Measurements from ENCODE around the gene RAB40C. TPM values are rescaled to one million over a fixed set of nuclear protein-coding genes. Genes with fewer than 3 reads are reported as not detected.

The RAB40C gene
- total and polyA plus RNA-seq, 7 donors = 16.8 to 41.2 (median 28.8) TPM

- intact Hi-C loops (cut with DNase I) = no loop called here
- H3K27ac ChIP-seq = no peak overlapping the region
Measured at GRCh38 chr16:586645-587590, 2.9 kb upstream of the RAB40C start.

DNA sequence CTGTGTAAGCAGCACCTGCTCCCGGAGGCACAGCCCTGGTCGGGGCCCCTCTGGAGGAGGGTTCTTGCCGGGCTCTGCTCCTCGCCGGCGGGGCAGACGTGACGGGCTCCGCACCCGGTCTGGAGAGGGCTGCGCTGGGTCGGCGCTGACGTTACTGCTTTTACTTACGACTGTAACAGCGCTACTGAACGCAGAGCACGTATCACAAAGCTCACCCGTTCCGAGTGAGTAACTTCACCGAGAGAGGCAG, 1.3 kb upstream of the RAB40C start:
- Histone ChIP-seq H3K4me3 (peak overlapping the region; percentile 62 to 97 (median 82)), H3K4me1 (peaks cover 0 to 45% (median 41%) of the 10 kb centered on the region in 4 donors), H3K36me3 (no peaks in the 10 kb centered on the region), H3K27ac (peak overlapping the region; percentile 95 to 99 (median 96)), H3K9me3 (no peaks in the 10 kb centered on the region), H3K27me3 (peaks cover 0 to 7% (median 3%) of the 10 kb centered on the region in 3 donors)
- 0% methylated on average over 21 of the region's 21 CpGs for WGBS, 2 donors
- intact Hi-C loops (cut with DNase I) = loop anchor here (2.0 kb wide), 2 partner anchors 48 to 72 kb away; partner anchors contain the start of gene METTL26
- DNase-seq = no peak
- TF ChIP-seq, protein P1, sequence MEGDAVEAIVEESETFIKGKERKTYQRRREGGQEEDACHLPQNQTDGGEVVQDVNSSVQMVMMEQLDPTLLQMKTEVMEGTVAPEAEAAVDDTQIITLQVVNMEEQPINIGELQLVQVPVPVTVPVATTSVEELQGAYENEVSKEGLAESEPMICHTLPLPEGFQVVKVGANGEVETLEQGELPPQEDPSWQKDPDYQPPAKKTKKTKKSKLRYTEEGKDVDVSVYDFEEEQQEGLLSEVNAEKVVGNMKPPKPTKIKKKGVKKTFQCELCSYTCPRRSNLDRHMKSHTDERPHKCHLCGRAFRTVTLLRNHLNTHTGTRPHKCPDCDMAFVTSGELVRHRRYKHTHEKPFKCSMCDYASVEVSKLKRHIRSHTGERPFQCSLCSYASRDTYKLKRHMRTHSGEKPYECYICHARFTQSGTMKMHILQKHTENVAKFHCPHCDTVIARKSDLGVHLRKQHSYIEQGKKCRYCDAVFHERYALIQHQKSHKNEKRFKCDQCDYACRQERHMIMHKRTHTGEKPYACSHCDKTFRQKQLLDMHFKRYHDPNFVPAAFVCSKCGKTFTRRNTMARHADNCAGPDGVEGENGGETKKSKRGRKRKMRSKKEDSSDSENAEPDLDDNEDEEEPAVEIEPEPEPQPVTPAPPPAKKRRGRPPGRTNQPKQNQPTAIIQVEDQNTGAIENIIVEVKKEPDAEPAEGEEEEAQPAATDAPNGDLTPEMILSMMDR (IDR thresholded peaks at IDR 0.05) = no peak
- TF ChIP-seq POLR2A (IDR thresholded peaks at IDR 0.05) (no peak), POLR2AphosphoS5 (IDR thresholded peaks at IDR 0.05) (no peak), EP300 (IDR thresholded peaks at IDR 0.05) (no peak)

More at GRCh38 chr16:586645-587590, 2.9 kb upstream of the RAB40C start:
- H3K36me3 ChIP-seq = no peaks in the 10 kb centered on the region
- no peaks in the 10 kb centered on the region for H3K9me3 ChIP-seq
- H3K27me3 ChIP-seq = peaks cover 0 to 7% (median 3%) of the 10 kb centered on the region in 3 donors
- 77 to 84% methylated on average over 14 of the region's 14 CpGs for WGBS, 2 donors
- TF ChIP-seq POLR2A (IDR thresholded peaks at IDR 0.05) (no peak), POLR2AphosphoS5 (IDR thresholded peaks at IDR 0.05) (peak in 1 of 4 donors; percentile 6)
- peaks cover 0 to 38% (median 27%) of the 10 kb centered on the region in 4 donors for H3K4me1 ChIP-seq
- H3K4me3 ChIP-seq = no peak overlapping the region
- DNase-seq = no peak

DNA sequence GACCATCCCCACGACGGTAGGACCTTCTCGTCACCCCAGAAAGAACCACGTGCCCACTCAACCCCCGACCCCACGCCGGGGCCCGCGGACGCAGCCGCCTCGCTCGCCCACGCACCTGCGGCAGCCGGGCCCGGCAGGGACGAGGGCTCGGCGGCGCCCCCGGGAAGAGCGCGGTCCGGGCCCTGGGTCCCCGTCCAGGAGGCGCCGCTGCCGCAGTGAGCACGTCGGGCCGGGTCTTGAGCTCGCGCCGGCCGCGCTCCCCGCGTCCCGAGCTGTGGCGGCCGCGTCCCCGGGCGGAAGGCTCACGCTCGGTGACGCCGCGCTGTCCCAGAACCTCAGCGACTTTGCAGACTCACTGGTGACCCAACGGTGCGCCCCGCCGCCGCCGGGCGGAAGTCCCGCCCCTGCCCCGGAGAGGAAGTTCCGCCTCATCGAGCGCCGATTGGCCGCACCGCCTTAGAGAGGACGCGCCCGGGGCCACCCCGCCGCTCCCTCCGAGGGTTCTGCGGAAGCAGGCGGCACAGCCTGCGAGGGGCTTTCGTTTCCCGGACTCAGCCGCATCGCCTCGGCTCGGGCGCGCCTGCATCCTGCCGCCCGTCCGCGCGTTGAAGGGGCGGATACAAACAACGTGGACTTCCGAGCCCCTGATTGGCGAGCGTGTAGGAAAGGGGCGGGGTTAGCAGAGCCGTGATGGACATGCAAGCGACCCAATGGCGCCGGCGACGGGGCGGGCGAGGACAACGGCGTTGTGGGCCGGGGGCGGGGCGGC, 793 bp upstream of the RAB40C start:
- Histone ChIP-seq H3K4me3 (peak overlapping the region; percentile 62 to 97 (median 82)), H3K27me3 (peaks cover 0 to 7% (median 3%) of the 10 kb centered on the region in 3 donors), H3K4me1 (peaks cover 0 to 45% (median 42%) of the 10 kb centered on the region in 4 donors), H3K36me3 (peaks cover 0 to 4% (median 0%) of the 10 kb centered on the region in 4 donors), H3K9me3 (no peaks in the 10 kb centered on the region), H3K27ac (peak overlapping the region; percentile 95 to 99 (median 96))
- TF ChIP-seq POLR2AphosphoS5 (IDR thresholded peaks at IDR 0.05) (peak; percentile 84 to 93 (median 88)), EP300 (IDR thresholded peaks at IDR 0.05) (no peak), POLR2A (IDR thresholded peaks at IDR 0.05) (peak; percentile 57 to 68)
- intact Hi-C loops (cut with DNase I) = loop anchor here (1.0 to 2.0 kb wide), 4 partner anchors 19 to 91 kb away; partner anchors contain the start of genes METTL26 and STUB1
- peak; percentile 98 for DNase-seq
- WGBS, 2 donors = 1% methylated on average over 107 of the region's 107 CpGs

DNA sequence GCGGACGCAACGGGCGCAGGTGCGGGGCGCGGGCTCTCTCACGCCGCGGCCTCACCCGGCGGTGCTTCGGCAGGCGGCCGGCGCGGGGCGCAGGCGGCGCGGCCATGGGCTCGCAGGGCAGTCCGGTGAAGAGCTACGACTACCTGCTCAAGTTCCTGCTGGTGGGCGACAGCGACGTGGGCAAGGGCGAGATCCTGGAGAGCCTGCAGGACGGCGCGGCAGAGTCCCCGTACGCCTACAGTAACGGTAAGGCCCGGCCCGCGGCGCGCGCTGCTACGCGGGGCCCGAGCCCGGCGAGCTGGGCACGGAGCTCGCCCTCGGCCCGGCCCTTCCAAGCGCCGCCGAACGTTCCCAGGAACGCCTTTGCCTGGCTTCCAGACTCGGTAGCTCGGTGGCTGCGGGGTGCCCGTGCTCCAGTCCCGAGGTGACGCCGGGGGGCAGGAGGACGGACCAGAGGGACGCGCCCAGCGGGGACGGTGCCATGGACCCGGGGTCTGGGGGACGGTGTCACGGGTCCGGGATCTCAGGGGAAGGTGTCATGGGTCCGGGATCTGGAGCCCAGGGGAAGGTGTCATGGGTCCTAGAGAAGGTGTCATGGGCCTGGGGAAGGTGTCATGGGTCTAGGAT, 435 bp downstream of the RAB40C start:
- Histone ChIP-seq H3K4me1 (peaks cover 0 to 45% (median 42%) of the 10 kb centered on the region in 4 donors), H3K9me3 (no peaks in the 10 kb centered on the region), H3K36me3 (peaks cover 0 to 4% (median 0%) of the 10 kb centered on the region in 4 donors), H3K4me3 (peak overlapping the region; percentile 58 to 97 (median 74)), H3K27me3 (peaks cover 0 to 5% (median 2%) of the 10 kb centered on the region in 3 donors), H3K27ac (peak overlapping the region; percentile 85 to 95 (median 85))
- TF ChIP-seq, protein P1 (IDR thresholded peaks at IDR 0.05) = no peak
- no peak for TF ChIP-seq POLR2AphosphoS5 (IDR thresholded peaks at IDR 0.05)
- TF ChIP-seq POLR2A (IDR thresholded peaks at IDR 0.05) = no peak
- no peak for TF ChIP-seq EP300 (IDR thresholded peaks at IDR 0.05)
- WGBS, 2 donors = 0 to 1% methylated on average over 71 of the region's 71 CpGs
- intact Hi-C loops (cut with DNase I) = no loop called here
- peak; percentile 78 for DNase-seq

- TF ChIP-seq EP300 (IDR thresholded peaks at IDR 0.05) (no peak), POLR2AphosphoS5 (IDR thresholded peaks at IDR 0.05) (no peak), POLR2A (IDR thresholded peaks at IDR 0.05) (no peak)
- TF ChIP-seq, protein P1 (IDR thresholded peaks at IDR 0.05) = no peak
- H3K27me3 ChIP-seq = no peaks in the 10 kb centered on the region
- peaks cover 0 to 45% (median 42%) of the 10 kb centered on the region in 4 donors for H3K4me1 ChIP-seq
- H3K36me3 ChIP-seq = peaks cover 0 to 4% (median 0%) of the 10 kb centered on the region in 4 donors
- 13 to 54% methylated on average over 10 of the region's 10 CpGs for WGBS, 2 donors
- H3K27ac ChIP-seq = peak overlapping the region in 3 of 4 donors; percentile 85 to 95 (median 85)
- H3K4me3 ChIP-seq = peak overlapping the region; percentile 58 to 97 (median 74)
- intact Hi-C loops (cut with DNase I) = no loop called here
- peak; percentile 65 for DNase-seq
- H3K9me3 ChIP-seq = no peaks in the 10 kb centered on the region
Measured at GRCh38 chr16:590815-591200, 942 bp downstream of the RAB40C start.

Measured in sigmoid colon (tissue), 7 donors.